Stimulated activated CD8-positive, alpha-beta memory T cell treated with anti-CD3 and anti-CD28 coated beads, Interleukin-2, amount 100 ng/mL, for 48 hours (primary cell): Measurements from ENCODE around the gene HMGB4.

Experiments
- DNase-seq, 2 donors: peaks; one replicate each; pipeline ENCODE4 v3.0.0-alpha.2; 2020; ENCODE audit warnings: low read depth in 2 of 2

The HMGB4 gene, protein sequence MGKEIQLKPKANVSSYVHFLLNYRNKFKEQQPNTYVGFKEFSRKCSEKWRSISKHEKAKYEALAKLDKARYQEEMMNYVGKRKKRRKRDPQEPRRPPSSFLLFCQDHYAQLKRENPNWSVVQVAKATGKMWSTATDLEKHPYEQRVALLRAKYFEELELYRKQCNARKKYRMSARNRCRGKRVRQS

DNA sequence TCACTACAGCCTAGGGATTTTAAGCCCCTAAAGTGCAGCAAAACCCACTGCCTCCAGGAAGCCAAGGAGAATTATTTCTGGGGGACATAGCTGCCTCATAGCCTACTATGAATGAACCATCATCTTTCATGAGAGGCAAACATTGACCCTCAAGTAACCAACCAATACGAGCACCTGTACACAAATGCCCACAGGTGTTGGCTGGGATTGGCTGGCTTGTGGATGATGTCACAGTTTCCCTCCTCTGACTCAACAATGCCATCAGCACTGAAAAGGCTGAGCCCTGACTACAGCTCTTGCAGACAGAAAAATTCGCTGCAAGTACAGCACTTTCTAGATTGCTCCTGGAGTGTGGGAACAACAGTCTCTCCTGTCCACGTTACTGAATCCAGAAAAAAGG is at the start of gene HMGB4:
Gene HMGB4, plus strand, starts transcription at position 301 of the 400 bp plus-strand sequence. CDS start 113 bp downstream, outside the sequence.
- DNase-seq: no peak

DNA sequence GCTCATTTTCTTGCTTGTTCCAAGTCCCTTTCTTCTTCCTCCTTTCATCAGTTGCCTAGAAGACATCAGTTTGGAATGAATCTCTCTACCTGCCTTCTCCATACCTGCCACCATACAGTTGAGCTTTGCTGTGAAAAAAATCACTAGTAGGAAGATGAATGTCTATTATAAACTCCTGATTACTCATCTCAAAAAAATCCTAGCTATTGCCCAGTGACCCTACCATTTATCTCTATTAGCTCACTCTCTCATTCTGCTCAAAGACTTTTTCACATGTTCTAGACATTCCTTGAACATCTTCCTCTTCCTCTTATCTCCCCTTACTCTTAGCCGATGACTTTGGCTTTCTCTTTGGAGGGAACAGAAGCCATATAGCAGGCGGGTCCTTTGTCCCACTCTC is 49.7 kb upstream of the HMGB4 start:
- DNase-seq: no peak

DNA sequence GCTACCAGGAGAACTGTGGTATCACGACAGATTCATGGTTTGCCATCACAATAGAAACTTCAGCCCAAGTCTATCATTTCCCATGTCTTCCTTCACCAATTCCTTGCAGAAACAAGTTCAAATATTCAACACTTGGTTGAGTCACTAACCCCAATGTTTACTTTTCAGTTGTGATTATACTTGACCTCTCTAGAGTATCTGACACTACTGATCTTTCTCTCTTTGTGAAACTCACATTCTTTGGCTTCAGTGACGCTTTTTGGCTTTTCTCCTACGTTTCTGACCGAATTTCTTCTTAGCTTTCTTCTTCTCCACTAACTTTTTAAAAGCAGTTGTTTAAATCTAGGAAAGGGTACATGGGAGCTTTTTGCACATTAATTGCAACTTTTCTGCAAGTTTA is 48.8 kb upstream of the HMGB4 start:
- no peak for DNase-seq

DNA sequence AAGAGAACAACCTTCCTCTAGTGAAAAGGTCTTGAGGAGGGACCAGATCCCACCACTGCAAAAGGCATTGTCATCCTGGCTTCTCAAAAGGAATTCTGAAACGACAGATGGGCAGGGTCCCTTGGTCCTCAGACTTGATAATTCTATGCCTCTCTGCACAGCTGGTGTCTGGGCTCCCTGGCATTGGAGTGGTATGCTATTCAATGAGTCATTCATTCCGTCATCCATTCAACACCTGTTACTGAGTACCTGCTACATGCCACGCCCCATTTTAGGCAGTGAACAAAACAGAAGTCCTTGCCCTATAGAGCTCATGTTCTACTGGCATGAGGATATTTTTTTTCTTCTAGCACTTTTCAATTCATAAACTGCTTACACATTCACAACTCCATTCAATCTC is 45.8 kb upstream of the HMGB4 start:
- no peak for DNase-seq

DNA sequence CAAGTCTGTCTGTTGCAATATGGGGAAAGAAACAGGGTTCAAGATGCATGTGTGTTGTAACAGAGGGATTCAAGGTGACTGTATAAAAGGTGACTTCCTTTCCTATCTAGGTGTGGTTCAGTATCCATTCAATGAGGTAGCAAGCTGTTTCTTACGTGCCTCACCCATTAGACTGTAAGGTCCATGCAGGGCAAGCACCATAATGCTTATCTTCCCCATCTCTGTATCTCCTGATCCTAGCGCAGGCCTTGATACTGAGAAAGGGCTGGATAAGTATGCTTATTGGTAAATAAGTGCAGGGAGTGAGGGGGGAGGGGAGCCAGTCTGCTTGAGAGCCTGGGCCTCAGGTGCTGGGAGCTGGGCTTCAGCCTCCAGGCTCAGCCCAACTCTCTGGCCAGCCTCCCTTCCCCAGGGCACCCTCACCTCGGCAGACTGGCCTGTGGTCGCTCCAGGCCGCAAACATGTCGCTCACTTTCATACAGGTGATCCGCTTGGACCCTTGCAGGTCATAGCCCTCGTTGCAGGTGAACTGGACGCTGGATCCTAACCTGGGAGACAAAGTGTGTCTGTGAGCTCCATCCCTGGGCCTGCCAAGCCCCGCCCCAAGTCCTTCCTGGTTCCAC is 44.5 kb upstream of the HMGB4 start:
- DNase-seq: no peak

DNA sequence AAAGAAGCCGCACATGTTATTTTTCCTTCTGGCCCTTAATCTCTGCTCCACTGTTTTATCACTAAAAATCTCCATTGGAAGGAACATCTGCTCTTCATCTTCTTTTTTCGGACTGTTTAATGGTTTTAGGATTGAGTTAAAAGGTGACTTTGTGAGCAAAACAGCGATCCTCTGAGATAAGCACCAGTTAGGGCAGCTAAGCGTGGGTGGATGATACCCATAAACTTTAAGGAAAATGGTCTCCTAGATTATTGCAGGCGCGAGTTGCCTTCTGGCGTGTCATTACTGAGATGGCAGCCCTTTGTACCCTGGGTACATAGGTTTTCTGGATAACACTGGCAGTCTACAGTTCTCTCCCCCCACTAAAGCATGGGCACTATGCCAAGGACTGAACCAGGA is 44.0 kb upstream of the HMGB4 start:
- DNase-seq: no peak

DNA sequence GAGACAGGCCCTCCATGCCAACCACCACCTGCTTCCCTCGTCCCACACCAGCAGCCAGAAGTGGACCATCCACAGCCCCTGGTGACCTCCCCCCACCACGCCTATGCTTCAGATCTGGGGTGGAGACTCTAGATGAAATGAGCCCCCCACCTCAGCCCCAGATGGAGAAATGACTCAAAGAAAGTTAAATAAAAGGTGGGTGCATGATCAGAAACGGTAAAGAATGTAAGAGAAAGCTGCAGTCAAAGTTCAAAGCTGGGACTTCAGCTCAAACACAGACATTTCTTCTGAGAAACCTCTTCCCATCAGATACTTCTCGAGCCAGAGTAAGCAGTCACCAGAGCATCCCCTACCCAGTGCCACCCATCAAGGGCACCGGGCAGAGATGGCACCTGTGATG is 43.1 kb upstream of the HMGB4 start:
- no peak for DNase-seq

DNA sequence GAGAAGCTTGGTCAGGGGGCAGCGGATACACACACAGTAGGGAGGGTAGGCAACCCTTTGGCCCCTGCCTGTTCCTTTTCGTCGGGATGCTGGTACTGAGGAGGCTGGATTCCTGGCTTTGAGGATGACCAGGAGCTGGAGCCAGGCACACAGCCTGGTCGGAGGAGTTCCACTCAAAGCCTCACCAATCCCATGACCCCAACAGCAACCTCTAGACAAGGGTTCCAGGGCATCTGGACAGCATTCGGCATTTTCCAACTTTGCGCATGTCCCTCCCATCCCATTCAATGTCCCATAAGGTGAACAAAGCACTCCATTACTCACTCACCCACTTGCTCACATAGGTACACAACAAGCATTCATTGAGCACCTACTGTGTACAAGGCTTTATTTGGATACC is 42.6 kb upstream of the HMGB4 start:
- DNase-seq: no peak

DNA sequence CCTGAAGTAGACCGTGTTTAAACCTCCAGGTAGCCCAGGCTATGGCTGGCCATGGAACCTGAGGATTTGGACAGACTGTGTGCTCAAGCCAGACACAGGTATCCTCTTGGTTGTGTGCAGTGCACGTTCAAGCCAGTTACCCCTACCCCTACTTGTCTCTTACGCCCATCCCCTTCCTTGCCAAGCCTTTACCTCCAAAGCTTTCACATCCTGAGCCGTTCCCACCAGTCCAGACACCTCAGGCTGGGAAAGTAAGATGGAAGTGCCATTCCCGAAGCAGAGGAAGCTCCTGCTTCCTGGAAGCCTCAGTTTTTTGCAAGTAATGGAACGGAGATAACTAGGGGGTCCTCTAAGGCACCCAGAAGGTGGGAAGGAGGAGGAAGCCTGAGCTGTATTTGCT is 41.5 kb upstream of the HMGB4 start:
- DNase-seq: no peak

DNA sequence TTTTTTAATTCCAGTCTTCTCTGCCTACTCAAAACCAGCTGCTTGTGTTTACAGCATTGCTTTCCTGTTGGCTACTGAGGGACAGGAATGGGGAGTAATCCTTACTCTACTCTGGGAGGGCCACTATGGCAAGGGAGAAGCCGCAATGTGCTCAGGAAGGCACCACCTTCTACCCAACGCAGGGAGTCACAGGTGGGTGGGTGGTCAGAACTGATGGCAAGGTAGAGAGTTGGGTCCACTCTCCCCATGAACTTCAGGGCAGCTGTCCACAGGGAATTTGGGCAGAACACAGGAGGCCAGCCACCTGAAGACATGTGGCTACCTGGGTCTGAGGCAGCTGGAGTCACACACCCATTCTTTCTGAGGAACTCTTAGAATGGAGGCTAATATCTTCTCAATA is 40.5 kb upstream of the HMGB4 start:
- DNase-seq: no peak

DNA sequence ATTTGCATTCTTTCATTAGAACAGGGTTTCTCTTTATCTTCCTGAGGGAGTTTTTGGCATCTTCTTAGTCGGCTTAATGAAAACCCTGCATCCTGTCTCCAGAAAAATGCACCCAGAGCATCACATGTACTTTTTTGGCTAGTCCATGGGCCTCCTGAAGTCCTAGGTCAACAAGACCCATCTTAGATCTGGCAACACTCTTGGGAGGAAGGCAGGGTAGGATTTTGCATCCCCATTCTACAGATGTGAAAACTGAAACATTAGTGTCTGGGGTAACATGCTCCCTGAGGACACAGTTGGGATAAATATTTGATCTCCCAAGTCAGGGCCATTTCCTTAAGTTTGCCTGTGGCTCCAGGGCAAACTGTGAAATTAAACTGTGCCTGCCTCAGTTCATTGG is 40.0 kb upstream of the HMGB4 start:
- no peak for DNase-seq

DNA sequence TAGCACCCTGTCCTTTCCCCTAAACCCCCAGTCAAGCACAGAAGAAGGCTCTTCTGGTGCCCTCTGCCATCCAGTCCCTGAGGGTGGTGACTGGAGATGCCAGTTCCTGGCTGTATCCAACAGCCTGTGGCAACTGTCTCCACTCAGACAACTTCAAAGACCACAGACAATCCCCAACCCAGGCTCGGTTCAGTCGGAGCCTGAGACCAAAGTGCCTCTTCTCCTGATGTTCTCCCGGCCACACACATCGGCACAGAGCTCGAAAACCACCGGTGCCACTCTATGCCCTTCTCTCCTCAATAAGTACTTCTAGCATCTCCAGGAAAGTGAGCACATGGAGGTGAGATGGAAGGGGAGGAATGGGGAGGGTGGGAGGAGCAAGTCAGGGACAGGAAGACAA is 39.6 kb upstream of the HMGB4 start:
- DNase-seq: no peak

DNA sequence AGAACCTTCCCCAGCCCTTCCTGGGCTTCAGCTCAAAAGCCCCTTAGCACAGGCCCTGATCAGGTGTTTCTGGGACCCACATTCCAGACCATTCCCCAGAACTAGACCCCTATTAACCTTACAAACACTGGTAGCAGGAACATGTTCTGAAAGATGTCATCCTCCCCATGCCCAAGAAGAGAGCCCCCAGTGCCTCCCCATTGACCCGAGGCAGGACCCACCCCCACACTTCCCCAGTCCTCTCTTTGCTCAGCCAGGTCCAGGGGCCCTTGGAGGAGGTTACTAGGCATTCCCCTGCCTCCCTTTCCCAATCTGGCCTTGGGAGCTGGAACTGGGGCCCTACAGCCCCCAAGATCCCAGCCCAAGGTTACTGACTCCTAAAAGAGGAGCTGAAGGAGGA is 38.9 kb upstream of the HMGB4 start:
- DNase-seq: no peak

DNA sequence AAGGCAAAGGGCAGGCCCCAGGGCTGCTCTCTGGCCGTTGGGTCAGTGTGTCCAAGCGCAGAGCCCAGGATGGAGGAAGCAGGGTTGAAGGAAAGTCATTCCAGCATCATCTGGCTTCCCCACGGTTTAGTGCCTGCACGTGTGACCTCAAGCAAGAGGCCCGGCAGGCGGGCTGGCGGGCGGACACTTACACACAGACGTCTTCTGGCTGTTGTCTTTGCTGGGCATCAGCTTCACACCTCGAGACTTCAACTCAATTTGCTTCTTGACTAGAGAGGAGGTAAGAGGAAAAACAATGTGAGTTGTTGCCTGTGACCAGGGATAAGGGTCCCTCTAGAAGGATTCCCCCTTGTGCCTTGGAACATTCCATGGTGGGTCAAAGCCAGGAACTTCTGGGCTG is 38.4 kb upstream of the HMGB4 start:
- DNase-seq: no peak

DNA sequence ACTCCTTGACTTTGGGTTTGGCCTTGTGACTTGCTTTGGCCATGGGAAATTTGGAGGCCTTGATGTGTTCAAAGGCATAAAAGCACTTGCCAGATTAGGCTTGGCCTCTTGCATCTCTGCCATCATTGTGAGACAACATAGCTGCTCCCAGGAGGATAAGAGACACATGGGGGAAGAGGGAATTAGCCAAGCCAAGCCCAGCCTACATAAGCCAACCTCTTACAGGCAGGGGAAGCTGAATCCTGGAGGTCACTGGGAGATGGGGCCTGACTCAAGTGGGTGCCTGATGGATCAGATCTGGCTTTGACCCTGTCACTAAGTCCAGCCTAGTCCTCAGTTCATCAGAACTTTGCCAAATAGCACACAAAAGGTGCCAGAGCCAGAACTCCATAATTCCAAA is 37.6 kb upstream of the HMGB4 start:
- DNase-seq: no peak

DNA sequence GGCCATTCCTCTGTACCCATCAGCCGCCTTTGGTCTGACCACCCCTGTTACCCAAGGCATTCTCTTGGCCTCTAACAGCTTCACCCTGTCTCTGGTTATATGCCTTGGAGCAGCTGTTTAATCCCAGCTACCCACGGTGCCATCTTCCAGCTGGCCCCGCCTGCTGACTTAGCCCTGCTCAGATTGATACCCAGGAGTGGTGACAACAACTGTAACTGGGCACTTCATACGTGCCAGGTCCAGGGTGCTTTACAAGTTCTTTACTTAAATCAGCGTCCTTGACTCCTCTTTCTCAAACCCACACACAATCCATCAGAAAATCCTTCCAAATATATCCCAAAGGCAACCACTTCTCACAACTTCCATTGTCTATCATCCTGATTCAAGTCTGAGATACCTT is 37.2 kb upstream of the HMGB4 start:
- no peak for DNase-seq

DNA sequence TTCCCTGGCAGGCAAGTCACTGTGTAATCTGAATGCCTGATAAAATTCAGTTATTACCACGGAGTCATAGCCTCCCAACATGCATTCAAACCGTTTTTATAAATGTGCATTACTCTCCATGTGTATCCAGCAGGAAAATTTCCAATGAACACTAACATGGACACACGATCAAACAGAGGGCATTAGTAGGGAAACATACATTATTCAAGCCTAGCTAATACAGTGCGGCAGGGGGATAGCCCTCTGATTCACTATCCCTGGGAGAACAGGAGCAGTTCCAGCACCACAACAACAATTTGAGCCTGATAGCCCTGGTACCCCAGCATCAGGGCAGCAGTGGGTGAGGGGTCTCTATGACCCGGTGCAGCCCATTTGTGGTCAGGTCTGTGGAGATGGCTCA is 35.8 kb upstream of the HMGB4 start:
- no peak for DNase-seq

DNA sequence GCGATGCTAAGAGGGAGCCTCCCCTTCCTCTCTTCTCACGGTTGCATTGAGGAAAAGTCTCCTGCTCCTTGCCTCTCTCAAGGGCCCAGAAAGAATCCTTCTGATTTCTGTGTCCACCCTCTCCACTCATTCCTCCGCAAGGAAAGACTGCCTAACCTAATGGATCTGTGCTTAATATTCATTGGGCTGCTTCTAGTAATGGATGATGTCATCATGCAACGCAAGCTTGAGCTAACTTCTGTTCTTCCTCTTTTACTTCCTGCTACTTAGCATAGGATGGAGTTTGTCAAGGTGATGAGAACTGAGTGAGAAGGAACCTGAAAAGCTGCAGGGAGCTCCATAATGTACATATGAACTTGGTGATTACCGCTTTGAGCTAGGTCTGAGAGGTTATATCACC is 35.2 kb upstream of the HMGB4 start:
- DNase-seq: no peak

DNA sequence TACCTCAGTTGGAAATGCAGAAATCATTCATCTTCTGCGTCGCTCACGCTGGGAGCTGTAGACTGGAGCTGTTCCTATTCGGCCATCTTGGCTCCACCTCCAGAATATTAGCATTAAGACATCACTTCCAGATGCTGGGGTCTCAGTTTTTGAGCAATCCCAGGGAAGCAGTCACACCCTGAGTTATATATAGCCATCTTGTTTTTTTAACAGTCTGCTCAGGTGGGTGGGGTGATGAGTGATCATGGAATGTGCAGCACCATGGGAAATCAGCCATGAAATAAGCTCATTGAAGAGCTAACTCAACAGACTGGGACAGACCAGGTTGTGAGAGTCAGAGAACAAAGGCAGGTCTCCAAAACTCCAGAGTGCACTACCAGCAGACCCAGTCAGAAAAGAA is 27.0 kb upstream of the HMGB4 start:
- no peak for DNase-seq

DNA sequence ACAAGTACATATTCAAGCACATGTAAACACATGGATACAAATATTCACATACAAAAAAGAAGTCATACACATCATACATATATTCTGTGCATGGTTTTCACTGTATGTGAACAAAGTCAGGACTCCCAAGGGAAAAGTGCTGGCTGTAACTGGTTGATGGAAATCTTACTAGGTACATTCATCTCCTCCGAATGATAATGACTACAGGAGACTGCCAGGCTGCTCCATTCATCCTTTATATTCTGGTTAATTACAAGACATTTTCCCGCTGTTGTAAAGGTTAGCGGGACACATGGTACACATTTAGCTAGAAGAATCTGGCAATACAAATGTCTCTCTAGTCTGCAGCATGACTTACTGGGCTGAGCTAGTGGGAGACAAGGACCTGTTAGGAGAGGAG is 26.2 kb upstream of the HMGB4 start:
- no peak for DNase-seq

DNA sequence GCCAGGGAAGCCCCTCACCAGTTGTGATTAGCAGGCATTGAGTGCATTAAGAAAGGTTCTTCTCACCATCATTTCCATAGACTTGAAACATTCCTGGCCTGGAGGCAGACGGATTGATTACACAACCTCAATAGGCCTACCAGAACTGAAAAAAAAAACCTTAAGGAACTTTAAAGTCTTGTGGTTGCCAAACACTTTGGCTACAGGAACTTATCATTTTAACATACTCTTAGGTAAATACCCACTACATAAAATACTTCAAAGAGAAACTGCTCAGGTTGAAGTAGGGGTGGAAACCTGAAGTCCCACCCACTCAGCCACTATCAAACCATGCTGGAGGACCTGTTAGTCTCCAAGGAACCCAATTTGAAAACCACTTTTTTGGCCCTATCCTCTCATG is 22.4 kb upstream of the HMGB4 start:
- no peak for DNase-seq

DNA sequence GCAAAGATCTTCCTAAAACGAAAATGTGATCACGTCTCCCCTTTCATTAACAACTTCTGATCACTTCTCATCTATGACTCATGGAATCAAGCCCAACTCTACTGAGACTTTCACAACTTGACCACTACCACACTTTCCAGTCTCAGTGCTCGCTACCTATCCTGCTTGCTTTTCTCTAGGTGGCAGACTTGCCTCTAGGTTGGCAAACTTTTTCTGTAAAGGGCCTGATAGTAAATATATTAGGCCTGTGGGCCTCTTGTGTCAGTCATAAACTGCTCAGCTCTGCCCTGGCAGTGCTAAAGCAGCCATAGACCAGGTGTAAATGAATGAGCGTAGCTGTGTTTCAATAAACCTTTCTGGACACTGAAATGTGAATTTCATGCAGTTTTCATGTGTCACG is 21.5 kb upstream of the HMGB4 start:
- no peak for DNase-seq

DNA sequence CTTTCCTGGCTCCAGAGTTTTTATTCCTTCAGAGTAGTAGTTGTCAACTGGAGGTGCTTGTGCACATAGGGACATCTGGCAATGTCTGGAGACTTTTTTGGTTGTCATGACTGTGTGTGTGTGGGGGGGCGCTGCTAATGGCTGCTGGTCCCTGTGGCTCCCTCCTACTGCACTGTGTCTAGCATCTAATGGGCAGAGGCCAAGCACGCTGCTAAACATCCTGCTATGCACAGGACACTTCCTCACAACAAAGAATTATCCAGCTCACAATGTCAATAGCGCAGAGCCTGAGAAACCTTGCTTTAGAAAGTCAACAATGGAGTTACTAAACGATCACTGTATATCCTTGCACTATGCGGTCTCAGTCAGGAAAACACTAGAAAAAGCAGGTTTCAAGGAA is 19.7 kb upstream of the HMGB4 start:
- no peak for DNase-seq

DNA sequence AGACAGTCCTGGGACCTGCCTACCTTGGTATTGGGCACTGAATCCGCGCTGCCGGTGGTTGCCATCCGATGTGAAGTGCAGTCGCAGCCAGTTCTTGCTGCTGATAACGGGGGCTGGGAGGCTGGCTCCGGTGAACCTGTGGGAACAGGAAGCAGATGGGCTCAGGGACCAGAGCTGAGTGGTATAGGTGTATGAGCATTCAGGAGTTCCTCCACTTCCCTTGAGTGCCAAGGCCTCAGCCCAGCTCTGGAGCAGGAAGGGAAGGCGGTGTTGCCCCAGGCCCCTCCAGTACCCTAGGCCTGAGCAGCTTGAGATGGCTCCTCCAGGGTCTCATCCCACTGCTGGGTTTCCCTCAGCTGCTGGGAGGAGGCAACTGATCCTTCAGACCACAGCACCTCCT is 17.0 kb upstream of the HMGB4 start:
- no peak for DNase-seq
